WTC11 (cell line): ENCODE measurements around the gene NRXN3.

Experiments
- CBFB ChIP-seq: sonication (generic); formaldehyde crosslinking; IDR thresholded peaks from 2 replicates; pipeline ENCODE4 v1.8.1; 2022; ENCODE audit warnings: mild to moderate bottlenecking, low read depth, missing genetic modification reagents
- CTCF ChIP-seq: fragments of 200-600 bp; IDR thresholded peaks from 2 replicates; pipeline ENCODE4 v1.8.0; 2022; ENCODE audit warnings: antibody characterized with exemption
- HMGXB4 ChIP-seq: sonication (generic); formaldehyde crosslinking; IDR thresholded peaks from 2 replicates; pipeline ENCODE4 v1.8.1; 2023; ENCODE audit warnings: mild to moderate bottlenecking, moderate library complexity, missing genetic modification reagents
- MAX ChIP-seq: sonication (generic); formaldehyde crosslinking; IDR thresholded peaks from 2 replicates; pipeline ENCODE4 v1.8.0; 2022; ENCODE audit warnings: mild to moderate bottlenecking, missing genetic modification reagents
- MXD4 ChIP-seq: fragments of 250-450 bp; sonication (Bioruptor Pico); IDR thresholded peaks from 2 replicates; pipeline ENCODE4 v1.8.0; 2021; ENCODE audit warnings: mild to moderate bottlenecking, moderate library complexity, borderline replicate concordance
- MYBL2 ChIP-seq: sonication (generic); formaldehyde crosslinking; IDR thresholded peaks from 2 replicates; pipeline ENCODE4 v1.8.1; 2023; ENCODE audit warnings: mild to moderate bottlenecking, moderate library complexity, missing genetic modification reagents
- NFYB ChIP-seq: sonication (generic); formaldehyde crosslinking; conservative IDR thresholded peaks from 2 replicates; pipeline ENCODE4 v1.8.0; 2022; ENCODE audit warnings: low read depth, missing genetic modification reagents
- PRDM15 ChIP-seq: sonication (generic); formaldehyde crosslinking; IDR thresholded peaks from 2 replicates; pipeline ENCODE4 v1.8.0; 2022; ENCODE audit warnings: missing genetic modification reagents
- PREB ChIP-seq: sonication (generic); formaldehyde crosslinking; IDR thresholded peaks from 2 replicates; pipeline ENCODE4 v1.8.1; 2022; ENCODE audit warnings: mild to moderate bottlenecking, missing genetic modification reagents, moderate library complexity, borderline replicate concordance
- SMAD3 ChIP-seq: sonication (generic); formaldehyde crosslinking; IDR thresholded peaks from 2 replicates; pipeline ENCODE4 v1.8.0; 2022; ENCODE audit warnings: missing genetic modification reagents, mild to moderate bottlenecking, borderline replicate concordance
- SMAD4 ChIP-seq: sonication (generic); formaldehyde crosslinking; IDR thresholded peaks from 2 replicates; pipeline ENCODE4 v1.8.0; 2022; ENCODE audit warnings: mild to moderate bottlenecking, missing genetic modification reagents
- SP1 ChIP-seq: sonication (generic); formaldehyde crosslinking; conservative IDR thresholded peaks from 2 replicates; pipeline ENCODE4 v1.8.1; 2022; ENCODE audit warnings: missing genetic modification reagents
- TEAD1 ChIP-seq: sonication (generic); formaldehyde crosslinking; IDR thresholded peaks from 2 replicates; pipeline ENCODE4 v1.8.0; 2022; ENCODE audit warnings: mild to moderate bottlenecking, missing genetic modification reagents

GRCh38 chr14:79728331-79728730, 1558.2 kb downstream of the NRXN3 start:
- TF ChIP-seq CTCF (no peak), SMAD3 (CRISPR knock-in tag) (no peak), SP1 (CRISPR knock-in tag) (no peak), MXD4 (CRISPR knock-in tag) (no peak), NFYB (CRISPR knock-in tag) (no peak), HMGXB4 (no peak), PREB (CRISPR knock-in tag) (no peak), TEAD1 (CRISPR knock-in tag) (no peak), CBFB (CRISPR knock-in tag) (no peak), MYBL2 (CRISPR knock-in tag) (no peak), MAX (CRISPR knock-in tag) (no peak), SMAD4 (CRISPR knock-in tag) (no peak), PRDM15 (no peak)
